Smooth muscle cell (in vitro differentiated cells): ENCODE data around the gene CHCHD3. TPM values are rescaled to one million over a fixed set of nuclear protein-coding genes. Genes with fewer than 3 reads are reported as not detected.

Source experiments
- DNase-seq: peaks from one replicate; lab custom pipeline; 2025; ENCODE audit not compliant: unreplicated experiment; lab: John Stamatoyannopoulos, UW
- H2AFZ ChIP-seq: fragments of 200-600 bp; sonication (generic); 2 replicates; pipeline ENCODE4 v1.6.0; 2016; ENCODE audit warnings: antibody characterized with exemption, low read depth, mild to moderate bottlenecking
- H3F3A ChIP-seq: fragments of 200-600 bp; sonication (generic); 2 replicates; pipeline ENCODE4 v1.6.0; 2017; ENCODE audit warnings: antibody characterized with exemption, low read depth
- H3K27ac ChIP-seq: fragments of 200-600 bp; sonication (generic); 2 replicates; pipeline ENCODE4 v1.5.1; 2016; ENCODE audit warnings: low read depth, mild to moderate bottlenecking
- H3K27me3 ChIP-seq: fragments of 200-600 bp; sonication (generic); 2 replicates; pipeline ENCODE4 v1.6.1; 2016; ENCODE audit warnings: low read depth, mild to moderate bottlenecking
- H3K36me3 ChIP-seq: fragments of 200-600 bp; sonication (generic); 2 replicates; pipeline ENCODE4 v1.5.1; 2016; ENCODE audit warnings: low read depth
- H3K4me1 ChIP-seq: fragments of 200-600 bp; sonication (generic); 2 replicates; pipeline ENCODE4 v1.5.1; 2016; ENCODE audit warnings: low read depth
- H3K4me2 ChIP-seq: fragments of 200-600 bp; sonication (generic); 2 replicates; pipeline ENCODE4 v1.6.0; 2016; ENCODE audit warnings: mild to moderate bottlenecking
- H3K4me3 ChIP-seq: fragments of 200-600 bp; sonication (generic); 2 replicates; pipeline ENCODE4 v1.5.1; 2016; ENCODE audit warnings: mild to moderate bottlenecking
- H3K79me2 ChIP-seq: fragments of 200-600 bp; sonication (generic); 2 replicates; pipeline ENCODE4 v1.6.0; 2016; ENCODE audit warnings: low read depth, mild to moderate bottlenecking
- H3K9ac ChIP-seq: fragments of 200-600 bp; sonication (generic); 2 replicates; pipeline ENCODE4 v1.6.0; 2016; ENCODE audit warnings: low read depth
- H3K9me3 ChIP-seq: fragments of 200-600 bp; sonication (generic); replicated peaks from 2 replicates; pipeline ENCODE4 v1.5.1; 2016; ENCODE audit warnings: low read depth
- H4K20me1 ChIP-seq: fragments of 200-600 bp; sonication (generic); 2 replicates; pipeline ENCODE4 v1.6.0; 2016; ENCODE audit warnings: low read depth
- CTCF ChIP-seq: fragments of 200-600 bp; sonication (generic); IDR thresholded peaks from 2 replicates; pipeline ENCODE4 v1.5.1; 2017; ENCODE audit warnings: borderline replicate concordance, mild to moderate bottlenecking, antibody characterized with exemption; ENCODE audit not compliant: insufficient read depth, poor library complexity, severe bottlenecking
- WGBS: methylation state at CpG from one replicate; pipeline ENCODE4 v1.1.7; 2016; ENCODE audit warnings: low lambda C conversion rate; 5-methylcytosine and 5-hydroxymethylcytosine counted together
- polyA plus RNA-seq: library from polyadenylated mRNA; unstranded; fragments of >200 nt; fragmentation: Nextera tagmentation; extraction: Ambion mirVana; gene quantifications from 2 replicates; pipeline ENCODE4 v1.2.1, GENCODE V29; 2016
- total RNA-seq: library from RNA; depleted of rRNA; stranded (reverse); fragments of >200 nt; gene quantifications from 2 replicates; pipeline ENCODE4 v1.2.3, GENCODE V29; 2014

The CHCHD3 gene
- total and polyA plus RNA-seq, 2 experiments from 2014 or later: 49.8 to 59.2 TPM

- no peak overlapping the region for H3K27ac ChIP-seq
- H3K9ac ChIP-seq: no peak overlapping the region
- peak overlapping the region; percentile 43 for H3K4me2 ChIP-seq
- no peak for DNase-seq
- H3K9me3 ChIP-seq: no peaks in the 10 kb centered on the region
- peaks cover 45% of the 10 kb centered on the region for H3K79me2 ChIP-seq
- no peaks in the 10 kb centered on the region for H3F3A ChIP-seq
- H3K4me1 ChIP-seq: peaks cover 8% of the 10 kb centered on the region
- H3K4me3 ChIP-seq: no peak overlapping the region
- H4K20me1 ChIP-seq: peaks cover 31% of the 10 kb centered on the region
- peak overlapping the region; percentile 87 for H2AFZ ChIP-seq
- 91% methylated on average over 3 of the region's 3 CpGs for WGBS
- TF ChIP-seq CTCF: no peak
- H3K27me3 ChIP-seq: no peaks in the 10 kb centered on the region
- no peaks in the 10 kb centered on the region for H3K36me3 ChIP-seq
Observed at GRCh38 chr7:133082390-133082766, 488 bp upstream of the CHCHD3 start.

- Histone ChIP-seq H3K27me3 (no peaks in the 10 kb centered on the region), H3K79me2 (peaks cover 57% of the 10 kb centered on the region), H3K9me3 (no peaks in the 10 kb centered on the region), H3K36me3 (no peaks in the 10 kb centered on the region), H3K27ac (peak overlapping the region; percentile 76), H3K4me1 (peaks cover 8% of the 10 kb centered on the region), H3K9ac (peak overlapping the region; percentile 94), H3K4me3 (peak overlapping the region; percentile 84), H2AFZ (peak overlapping the region; percentile 78), H4K20me1 (peaks cover 43% of the 10 kb centered on the region), H3K4me2 (peak overlapping the region; percentile 91), H3F3A (no peaks in the 10 kb centered on the region)
- DNase-seq: no peak
- WGBS: 4% methylated on average over 8 of the region's 8 CpGs
- no peak for TF ChIP-seq CTCF
Observed at GRCh38 chr7:133081119-133081598, 731 bp downstream of the CHCHD3 start.

GRCh38 chr7:133079296-133079695 lies 2.6 kb downstream of the CHCHD3 start:
- H3F3A ChIP-seq: no peaks in the 10 kb centered on the region
- H3K4me3 ChIP-seq: no peak overlapping the region
- peaks cover 61% of the 10 kb centered on the region for H4K20me1 ChIP-seq
- no peaks in the 10 kb centered on the region for H3K9me3 ChIP-seq
- no peak overlapping the region for H3K27ac ChIP-seq
- DNase-seq: no peak
- no peak for TF ChIP-seq CTCF
- peaks cover 8% of the 10 kb centered on the region for H3K4me1 ChIP-seq
- WGBS: 58% methylated on average over 5 of the region's 5 CpGs
- no peak overlapping the region for H3K4me2 ChIP-seq
- H3K9ac ChIP-seq: no peak overlapping the region
- no peaks in the 10 kb centered on the region for H3K36me3 ChIP-seq
- H3K79me2 ChIP-seq: peaks cover 76% of the 10 kb centered on the region
- H3K27me3 ChIP-seq: no peaks in the 10 kb centered on the region
- H2AFZ ChIP-seq: no peak overlapping the region

- Histone ChIP-seq H3K79me2 (peaks cover 93% of the 10 kb centered on the region), H3K27me3 (no peaks in the 10 kb centered on the region), H3F3A (no peaks in the 10 kb centered on the region), H3K9ac (no peak overlapping the region), H4K20me1 (peaks cover 74% of the 10 kb centered on the region), H3K36me3 (no peaks in the 10 kb centered on the region), H3K4me3 (no peak overlapping the region), H3K4me1 (peaks cover 8% of the 10 kb centered on the region), H3K27ac (no peak overlapping the region), H3K9me3 (no peaks in the 10 kb centered on the region), H3K4me2 (no peak overlapping the region), H2AFZ (no peak overlapping the region)
- 73% methylated on average over 4 of the region's 4 CpGs for WGBS
- no peak for DNase-seq
- no peak for TF ChIP-seq CTCF
Observed at GRCh38 chr7:133077394-133077793, 4.5 kb downstream of the CHCHD3 start.
